ENCODE data around the gene BAZ2B. TPM values are rescaled to one million over a fixed set of nuclear protein-coding genes. Genes with fewer than 3 reads are reported as not detected.
A peak's percentile ranks its signal among the peaks of the same experiment; 100 is the strongest.

The BAZ2B gene
- 100 to 1,000 TPM; 105 to 156 (median 145) TPM for total RNA-seq
- 10 to 100 TPM in 1 of 3 donors, 1 to 10 TPM in 2; 7.6 to 18.4 (median 9.0) TPM for polyA plus RNA-seq

GRCh38 chr2:159616286-159616701 is at the start of gene BAZ2B:
BAZ2B (minus strand) TSS chr2:159616548; CDS start chr2:159478719, 137,829 bp downstream.
- intact Hi-C loops (cut with DNase I): loop anchor here (10.0 kb wide), 2 partner anchors 331 to 651 kb away; partner anchors contain the start of genes TANC1 and WDSUB1
- H3K36me3 ChIP-seq: no peaks in the 10 kb centered on the region
- H3K27me3 ChIP-seq: no peaks in the 10 kb centered on the region
- 1 to 2% methylated on average over 6 of the region's 6 CpGs for WGBS, 2 donors
- no peaks in the 10 kb centered on the region for H3K9me3 ChIP-seq
- DNase-seq: no peak
- no peak for TF ChIP-seq CTCF (IDR thresholded peaks at IDR 0.05)
- TF ChIP-seq EP300 (IDR thresholded peaks at IDR 0.05): peak in 1 of 4 donors; percentile 26
- peak; percentile 77 to 90 (median 80) for TF ChIP-seq POLR2AphosphoS5 (IDR thresholded peaks at IDR 0.05)
- TF ChIP-seq POLR2A (IDR thresholded peaks at IDR 0.05): peak in 1 of 2 donors; percentile 36
- peak within 1 kb of the TSS; percentile 75 to 94 (median 85) for H3K4me3 ChIP-seq
- H3K27ac ChIP-seq: peak within 1 kb of the TSS; percentile 95 to 99 (median 98)
- peaks cover 0 to 38% (median 23%) of the 10 kb centered on the region in 4 donors for H3K4me1 ChIP-seq

GRCh38 chr2:159661286-159661685 is 44.9 kb upstream of the BAZ2B start:
- no peaks in the 10 kb centered on the region for H3K27me3 ChIP-seq
- H3K4me1 ChIP-seq: no peaks in the 10 kb centered on the region
- H3K9me3 ChIP-seq: no peaks in the 10 kb centered on the region
- intact Hi-C loops (cut with DNase I): no loop called here
- TF ChIP-seq POLR2A (IDR thresholded peaks at IDR 0.05) (no peak), POLR2AphosphoS5 (IDR thresholded peaks at IDR 0.05) (no peak), EP300 (IDR thresholded peaks at IDR 0.05) (no peak), CTCF (IDR thresholded peaks at IDR 0.05) (no peak)
- no peak for DNase-seq
- H3K4me3 ChIP-seq: no peak overlapping the region
- no peak overlapping the region for H3K27ac ChIP-seq
- no peaks in the 10 kb centered on the region for H3K36me3 ChIP-seq

GRCh38 chr2:159658881-159659873 is 42.8 kb upstream of the BAZ2B start:
- peak; percentile 69 for DNase-seq
- intact Hi-C loops (cut with DNase I): no loop called here
- H3K4me1 ChIP-seq: no peaks in the 10 kb centered on the region
- TF ChIP-seq POLR2AphosphoS5 (IDR thresholded peaks at IDR 0.05) (peak in 2 of 4 donors; percentile 23 to 30), EP300 (IDR thresholded peaks at IDR 0.05) (no peak)
- 86 to 94% methylated on average over 6 of the region's 6 CpGs for WGBS, 2 donors
- H3K27ac ChIP-seq: no peak overlapping the region
- H3K36me3 ChIP-seq: no peaks in the 10 kb centered on the region
- no peak overlapping the region for H3K4me3 ChIP-seq
- peaks cover 0 to 4% (median 0%) of the 10 kb centered on the region in 4 donors for H3K9me3 ChIP-seq
- no peaks in the 10 kb centered on the region for H3K27me3 ChIP-seq

- Histone ChIP-seq H3K27me3 (no peaks in the 10 kb centered on the region), H3K4me1 (no peaks in the 10 kb centered on the region), H3K36me3 (no peaks in the 10 kb centered on the region), H3K27ac (no peak overlapping the region), H3K4me3 (no peak overlapping the region), H3K9me3 (peaks cover 0 to 4% (median 0%) of the 10 kb centered on the region in 4 donors)
- no peak for DNase-seq
- WGBS, 2 donors: 93 to 95% methylated on average over 2 of the region's 2 CpGs
- intact Hi-C loops (cut with DNase I): no loop called here
- no peak for TF ChIP-seq CTCF (IDR thresholded peaks at IDR 0.05)
- no peak for TF ChIP-seq POLR2A (IDR thresholded peaks at IDR 0.05)
- TF ChIP-seq EP300 (IDR thresholded peaks at IDR 0.05): no peak
- no peak for TF ChIP-seq POLR2AphosphoS5 (IDR thresholded peaks at IDR 0.05)
Measured at GRCh38 chr2:159653962-159654361, 37.6 kb upstream of the BAZ2B start.

GRCh38 chr2:159651884-159652283 is 35.5 kb upstream of the BAZ2B start:
- H3K27ac ChIP-seq: no peak overlapping the region
- H3K4me1 ChIP-seq: no peaks in the 10 kb centered on the region
- no peaks in the 10 kb centered on the region for H3K36me3 ChIP-seq
- intact Hi-C loops (cut with DNase I): no loop called here
- DNase-seq: no peak
- H3K4me3 ChIP-seq: no peak overlapping the region
- TF ChIP-seq POLR2A (IDR thresholded peaks at IDR 0.05) (no peak), CTCF (IDR thresholded peaks at IDR 0.05) (no peak), EP300 (IDR thresholded peaks at IDR 0.05) (no peak), POLR2AphosphoS5 (IDR thresholded peaks at IDR 0.05) (no peak)
- 82 to 85% methylated on average over 1 of the region's 1 CpG for WGBS, 2 donors
- H3K9me3 ChIP-seq: peaks cover 0 to 4% (median 0%) of the 10 kb centered on the region in 4 donors
- H3K27me3 ChIP-seq: no peaks in the 10 kb centered on the region

All from sigmoid colon (tissue), 7 donors.